AG09319 (cell line): Measurements from ENCODE around the gene RAD17.
A peak's percentile ranks its signal among the peaks of the same experiment; 100 is the strongest.
"Not testable (repeated sequence)": the region's sequence is repeated elsewhere in the genome, so short reads cannot be mapped to it uniquely, and the experiment has no call there.

ENCODE experiments used
- DNase-seq: peaks from one replicate; pipeline ENCODE4 v3.0.0-alpha.2; 2010; ENCODE audit warnings: low read depth; ENCODE audit errors: extremely low read depth
- CTCF ChIP-seq: IDR thresholded peaks from 2 replicates; pipeline ENCODE4 v1.5.1; 2011; ENCODE audit warnings: low read depth, mild to moderate bottlenecking, inconsistent platforms, low read length, moderate library complexity

The RAD17 gene

GRCh38 chr5:69369340-69370121 lies at the start of gene RAD17, which contains the start of the genes AK6 and TAF9:
Gene RAD17 (plus strand): TSS chr5:69369818. CDS start chr5:69372209, 2,391 bp downstream.
Gene AK6 (minus strand): TSS chr5:69369520. CDS start chr5:69369490, 30 bp downstream.
Gene TAF9 (minus strand): TSS chr5:69369520. CDS start chr5:69365737, 3,783 bp downstream.
- TF ChIP-seq CTCF: no peak
- peak; percentile 75 for DNase-seq

- no peak for DNase-seq
- no peak for TF ChIP-seq CTCF
These were observed 43.3 kb upstream of the RAD17 start for GRCh38 chr5:69326365-69326764.

- no peak for DNase-seq
- TF ChIP-seq CTCF: no peak
These were observed 39.6 kb upstream of the RAD17 start for GRCh38 chr5:69329905-69330489.

- no peak for TF ChIP-seq CTCF
- DNase-seq: no peak
These were observed 37.8 kb upstream of the RAD17 start for GRCh38 chr5:69331528-69332445.

GRCh38 chr5:69333668-69334315 lies 35.8 kb upstream of the RAD17 start:
- DNase-seq: not testable (repeated sequence)

- peak; percentile 87 for TF ChIP-seq CTCF
- peak; percentile 38 for DNase-seq
These were observed 34.8 kb upstream of the RAD17 start for GRCh38 chr5:69334793-69335268.

GRCh38 chr5:69335341-69335935 lies 34.2 kb upstream of the RAD17 start:
- no peak for TF ChIP-seq CTCF
- DNase-seq: no peak
